Measurements from ENCODE around the gene CADM2.
"Not testable (repeated sequence)": the region's sequence is repeated elsewhere in the genome, so short reads cannot be mapped to it uniquely, and the experiment has no call there.

CADM2 gene

GRCh38 chr3:85708325-85708724 lies 749.5 kb downstream of the CADM2 start:
- DNase-seq: not testable (repeated sequence)

DNA sequence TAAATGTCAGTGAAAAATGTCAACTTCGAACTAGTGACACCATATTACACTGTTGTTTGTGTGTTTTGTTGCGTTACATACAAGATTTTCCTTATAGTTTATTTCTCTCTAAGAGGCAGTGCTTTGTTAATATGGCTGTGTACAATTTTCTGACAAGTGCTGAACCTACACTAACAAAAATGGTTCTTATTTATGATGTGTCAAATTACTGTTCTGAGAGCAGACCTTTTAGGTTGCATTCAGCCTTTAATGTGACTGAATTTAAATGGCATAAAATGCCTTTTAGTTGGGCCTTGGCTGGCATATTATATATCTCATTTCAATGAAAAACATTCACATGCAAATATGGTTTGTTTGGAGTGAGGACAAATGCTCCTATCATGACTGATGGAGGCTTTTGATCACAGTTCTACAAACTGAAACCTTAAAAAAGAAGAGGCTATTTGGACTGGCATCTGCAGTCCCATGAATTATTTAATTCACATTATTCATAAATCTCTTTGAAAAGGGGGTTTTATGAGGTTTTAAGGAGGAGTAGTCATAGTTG lies 750.6 kb downstream of the CADM2 start:
- DNase-seq: no peak

- DNase-seq: no peak
Observed at GRCh38 chr3:85710490-85710889, 751.7 kb downstream of the CADM2 start.

DNA sequence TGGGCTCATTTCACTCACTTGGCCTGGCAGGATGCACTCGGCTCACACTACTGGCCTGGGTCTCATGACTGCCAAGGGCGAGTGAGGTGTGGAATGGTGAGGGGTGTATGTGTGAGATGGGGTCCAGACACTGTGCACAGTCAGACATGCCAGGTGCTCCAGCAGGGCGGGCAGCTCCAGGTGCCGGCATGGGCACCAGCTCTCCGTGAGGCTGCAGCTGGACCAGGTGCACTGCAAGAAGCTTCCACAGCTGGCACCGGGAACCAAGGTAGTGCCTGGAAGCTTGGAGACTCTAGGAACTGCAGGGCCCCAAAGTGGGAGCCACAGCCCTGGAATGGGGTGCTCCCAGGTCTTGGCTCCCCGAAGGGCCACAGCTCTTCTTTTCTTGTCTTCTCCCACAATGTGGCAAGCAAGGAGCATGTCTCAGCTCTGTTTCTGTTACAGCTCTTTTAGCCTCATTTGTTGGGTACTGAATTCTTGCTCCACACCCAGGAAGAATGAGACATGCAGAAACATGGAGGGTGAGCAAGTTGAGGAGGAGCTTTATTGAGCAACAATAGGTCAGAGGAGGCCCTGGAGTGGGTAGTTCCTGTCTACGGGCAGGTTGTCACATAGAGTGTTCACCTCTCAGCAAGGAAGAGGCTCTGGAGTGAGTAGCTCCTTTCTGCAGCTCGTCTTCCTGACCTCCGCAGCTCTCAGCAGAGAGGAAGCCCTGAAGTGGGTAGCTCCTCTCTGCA lies 762.8 kb downstream of the CADM2 start:
- no peak for DNase-seq

GRCh38 chr3:85725809-85726208 lies 767.0 kb downstream of the CADM2 start:
- no peak for DNase-seq

DNA sequence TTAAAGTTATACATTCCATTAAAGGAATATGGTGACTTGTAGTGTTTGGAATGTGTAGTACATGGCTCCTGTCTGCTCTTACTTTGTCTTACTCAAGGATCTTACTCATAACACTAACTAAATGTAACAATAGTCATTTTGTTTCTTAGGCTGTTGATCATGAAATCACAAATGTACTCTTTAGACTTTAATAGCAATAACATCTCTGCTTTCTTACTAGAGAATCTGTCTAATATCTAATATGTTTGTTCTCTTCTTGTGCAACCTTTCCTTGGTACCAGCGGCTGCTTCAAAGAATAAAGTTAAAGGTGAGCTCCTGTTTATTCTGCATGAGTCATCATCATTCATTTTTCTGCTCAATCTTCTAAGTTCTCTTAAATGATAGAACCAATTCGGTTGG lies 767.5 kb downstream of the CADM2 start:
- DNase-seq: no peak

- no peak for DNase-seq
Observed at GRCh38 chr3:85737846-85738245, 779.1 kb downstream of the CADM2 start.

- DNase-seq: no peak
Observed at GRCh38 chr3:85740561-85740960, 781.8 kb downstream of the CADM2 start.

GRCh38 chr3:85758442-85758841 lies 799.7 kb downstream of the CADM2 start:
- no peak for DNase-seq

GRCh38 chr3:85760342-85760741 lies 801.6 kb downstream of the CADM2 start:
- DNase-seq: no peak

DNA sequence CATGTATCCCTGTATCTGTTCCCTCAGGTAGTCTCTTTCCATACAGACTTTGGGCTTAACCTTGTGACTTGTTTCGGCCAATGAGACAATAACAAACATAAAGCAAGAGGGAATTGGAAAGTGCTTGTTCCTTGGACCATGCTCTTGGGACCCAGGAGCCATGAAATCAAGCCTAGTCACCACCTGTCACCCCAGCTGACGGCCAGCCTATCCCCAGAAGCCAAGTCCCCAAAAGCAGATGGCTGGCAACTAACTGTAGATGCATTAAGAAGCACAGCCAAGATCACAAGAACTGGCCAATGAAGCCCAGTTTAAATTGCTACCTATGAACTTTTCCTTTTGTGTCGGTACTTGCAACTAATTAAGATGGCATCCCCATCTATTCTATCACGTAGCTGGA lies 822.0 kb downstream of the CADM2 start:
- no peak for DNase-seq

DNA sequence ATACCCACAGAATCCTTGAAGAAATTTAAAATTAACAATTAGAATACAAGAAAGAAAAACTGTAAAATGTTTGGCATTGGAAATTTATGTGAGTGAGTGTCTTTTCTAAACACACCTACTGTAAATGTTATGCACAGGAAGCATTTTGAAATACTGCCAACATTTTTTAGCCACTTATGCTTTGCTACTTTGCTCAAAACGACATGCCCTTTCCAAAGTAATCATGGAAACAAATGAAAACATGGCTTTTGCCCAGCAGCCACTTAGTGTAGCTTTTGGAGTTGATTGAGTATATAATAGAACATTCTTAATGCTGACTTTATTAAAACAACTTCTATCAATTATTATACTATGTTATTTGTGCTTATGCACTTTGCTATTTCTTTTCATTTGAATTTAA lies 823.0 kb downstream of the CADM2 start:
- DNase-seq: no peak

DNA sequence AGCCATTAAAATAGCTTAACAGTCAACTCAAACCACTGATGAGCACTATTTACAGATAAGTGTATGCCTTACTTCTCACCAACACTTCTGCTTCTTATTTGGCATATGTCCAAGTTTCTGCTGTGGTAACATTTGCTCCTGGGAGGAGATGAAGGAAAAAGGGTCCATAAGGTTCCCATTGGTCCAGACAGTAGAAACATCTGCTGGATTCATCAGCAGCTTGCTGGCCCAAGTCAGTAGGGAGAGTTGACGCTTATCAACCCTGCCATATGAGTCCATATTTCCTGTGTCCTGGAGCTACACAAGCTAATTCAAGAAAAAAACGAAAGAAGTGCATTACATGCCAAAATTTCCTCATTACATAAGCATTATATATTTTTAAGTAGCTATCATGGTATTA lies 824.5 kb downstream of the CADM2 start:
- DNase-seq: no peak

- no peak for DNase-seq
Observed at GRCh38 chr3:85785766-85786165, 827.0 kb downstream of the CADM2 start.

- DNase-seq: no peak
Observed at GRCh38 chr3:85790445-85791030, 831.7 kb downstream of the CADM2 start.

- no peak for DNase-seq
Observed at GRCh38 chr3:85796140-85796539, 837.4 kb downstream of the CADM2 start.

- DNase-seq: no peak
Observed at GRCh38 chr3:85800676-85801075, 841.9 kb downstream of the CADM2 start.

GRCh38 chr3:85801955-85802354 lies 843.2 kb downstream of the CADM2 start:
- no peak for DNase-seq

DNA sequence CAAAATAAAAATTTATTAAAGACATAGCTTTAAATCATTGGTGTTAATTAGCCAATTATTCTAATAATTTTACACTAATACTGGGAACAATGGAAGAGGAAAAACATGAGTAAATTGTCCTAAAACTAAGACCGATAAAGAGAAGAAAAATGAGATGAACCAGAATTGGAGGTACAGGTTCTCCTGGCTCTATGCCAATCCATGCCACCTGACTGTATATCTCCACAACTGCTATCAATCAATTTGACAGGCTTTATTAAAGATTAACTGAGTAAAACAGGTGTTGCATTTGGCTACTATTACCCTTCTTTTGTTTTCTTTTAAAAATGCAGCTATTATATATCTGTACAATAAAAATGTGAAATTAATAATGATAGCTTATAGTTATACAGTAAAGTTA lies 850.0 kb downstream of the CADM2 start:
- DNase-seq: no peak

DNA sequence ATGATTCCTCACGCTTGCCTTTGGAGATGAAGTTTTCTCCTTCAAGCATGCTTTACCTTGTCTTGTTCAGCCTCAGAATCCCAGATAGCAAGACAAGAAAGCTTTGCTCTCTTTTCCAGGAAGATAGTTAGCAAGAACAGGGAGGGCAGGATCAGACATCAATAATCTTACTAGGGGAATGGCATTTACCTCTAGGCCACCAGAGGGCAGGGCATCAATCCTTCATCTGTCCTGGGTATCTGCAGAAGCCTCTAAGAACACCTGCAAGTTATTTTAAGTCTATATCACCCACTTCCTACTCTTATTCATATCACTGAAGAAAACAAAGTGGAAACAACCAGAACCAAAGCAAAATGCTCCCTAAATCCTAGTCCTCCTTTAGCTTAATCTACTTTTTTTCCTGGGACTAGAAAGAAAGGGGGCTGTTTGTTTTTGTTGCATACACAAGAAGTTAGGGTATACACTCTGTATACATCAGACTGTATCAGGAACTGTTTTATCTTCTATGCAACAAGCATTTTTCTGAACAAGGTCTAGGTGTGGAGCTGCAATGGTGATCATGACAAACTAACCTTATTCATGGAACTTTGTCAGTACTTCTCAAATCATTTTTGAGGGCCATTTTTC lies 862.5 kb downstream of the CADM2 start:
- no peak for DNase-seq

- no peak for DNase-seq
Observed at GRCh38 chr3:85835857-85836440, 877.2 kb downstream of the CADM2 start.

GRCh38 chr3:85837402-85837801 lies 878.6 kb downstream of the CADM2 start:
- no peak for DNase-seq

- DNase-seq: no peak
Observed at GRCh38 chr3:85838921-85839320, 880.1 kb downstream of the CADM2 start.

DNA sequence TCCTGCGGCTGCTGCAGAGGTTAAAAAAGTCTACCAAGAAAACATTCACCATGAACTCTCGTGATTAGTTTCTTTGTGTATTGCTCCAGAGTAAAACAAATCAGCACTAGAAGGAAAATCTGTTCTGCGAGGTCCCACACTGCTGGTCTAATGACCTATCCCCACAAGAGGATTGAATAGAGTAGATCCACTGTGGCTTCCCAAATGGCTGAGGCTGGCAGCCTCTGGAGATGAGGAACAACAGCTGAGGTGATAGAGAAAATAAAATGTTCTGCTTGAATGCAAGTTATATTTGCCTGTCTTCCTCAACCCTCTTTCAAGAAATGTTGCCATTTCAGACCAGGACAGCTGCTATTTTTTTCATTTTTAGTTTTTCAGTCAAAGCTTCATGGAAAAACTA lies 883.3 kb downstream of the CADM2 start:
- no peak for DNase-seq
